ENCODE measurements around the gene PXDN. TPM values are rescaled to one million over a fixed set of nuclear protein-coding genes. Genes with fewer than 3 reads are reported as not detected.

Gene PXDN
- total RNA-seq, 1 experiment from 2014 or later, result 96.1 TPM

DNA sequence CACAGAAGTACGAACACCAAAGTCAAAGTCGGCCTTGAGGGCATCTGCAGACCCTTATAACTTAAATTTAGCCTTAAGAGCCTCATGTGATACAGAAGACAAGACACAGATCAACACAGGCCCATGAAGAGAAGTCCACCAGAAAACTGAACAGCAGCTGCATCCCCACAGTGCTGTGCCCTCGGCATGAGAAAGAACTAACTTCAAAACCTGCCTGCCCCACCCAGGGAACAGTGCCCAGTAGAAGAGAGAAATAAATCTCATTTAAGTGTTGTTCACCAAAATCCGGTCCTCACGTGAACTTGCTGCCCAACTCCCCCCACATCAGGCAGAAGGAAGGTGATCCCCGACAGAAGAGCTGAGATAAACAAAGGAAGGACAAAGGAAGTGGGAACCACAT, 73.7 kb downstream of the PXDN start:
- Mint-ChIP-seq H3K36me3 (ENCODE audit: insufficient read depth, unreplicated experiment) (peaks cover 92% of the 10 kb centered on the region), H3K4me1 (ENCODE audit: insufficient read depth, unreplicated experiment) (peaks cover 10% of the 10 kb centered on the region), H3K27ac (ENCODE audit: low read depth, unreplicated experiment) (no peak overlapping the region), H3K27me3 (ENCODE audit: insufficient read depth, unreplicated experiment) (no peaks in the 10 kb centered on the region), H3K4me3 (ENCODE audit: unreplicated experiment) (no peak overlapping the region), H3K9me3 (ENCODE audit: unreplicated experiment) (no peaks in the 10 kb centered on the region)
- intact Hi-C loops (cut with micrococcal nuclease), result no loop called here
- ChIA-PET POLR2A (interaction anchor here (0.6 to 0.8 kb wide), 3 partner anchors 19 to 1637 kb away, joined by 3 to 4 read pairs (median 3); no protein-coding TSS in a partner anchor), CTCF (interaction anchor here (0.7 to 3.3 kb wide), 7 partner anchors 23 to 99 kb away, joined by 3 to 30 read pairs (median 4); no protein-coding TSS in a partner anchor)
- no peak for DNase-seq (ENCODE audit: unreplicated experiment)
- no TSS peak for BruUV-seq (replicated peaks)
- TF ChIP-seq CTCF (IDR thresholded peaks at IDR 0.05; ENCODE audit: unreplicated experiment), result no peak

GRCh38 chr2:1665761-1666505, 78.4 kb downstream of the PXDN start:
- Mint-ChIP-seq H3K4me3 (ENCODE audit: unreplicated experiment) (no peak overlapping the region), H3K27ac (ENCODE audit: low read depth, unreplicated experiment) (no peak overlapping the region), H3K4me1 (ENCODE audit: insufficient read depth, unreplicated experiment) (no peaks in the 10 kb centered on the region), H3K27me3 (ENCODE audit: insufficient read depth, unreplicated experiment) (no peaks in the 10 kb centered on the region), H3K36me3 (ENCODE audit: insufficient read depth, unreplicated experiment) (peaks cover 95% of the 10 kb centered on the region), H3K9me3 (ENCODE audit: unreplicated experiment) (no peaks in the 10 kb centered on the region)
- ChIA-PET POLR2A (no interaction called here), CTCF (interaction anchor here (1.3 to 2.0 kb wide), 2 partner anchors 9 to 11 kb away, joined by 6 read pairs; no protein-coding TSS in a partner anchor)
- no peak for TF ChIP-seq CTCF (IDR thresholded peaks at IDR 0.05; ENCODE audit: unreplicated experiment)
- intact Hi-C loops (cut with micrococcal nuclease), result no loop called here
- BruUV-seq (replicated peaks), result no TSS peak
- DNase-seq (ENCODE audit: unreplicated experiment), result no peak

DNA sequence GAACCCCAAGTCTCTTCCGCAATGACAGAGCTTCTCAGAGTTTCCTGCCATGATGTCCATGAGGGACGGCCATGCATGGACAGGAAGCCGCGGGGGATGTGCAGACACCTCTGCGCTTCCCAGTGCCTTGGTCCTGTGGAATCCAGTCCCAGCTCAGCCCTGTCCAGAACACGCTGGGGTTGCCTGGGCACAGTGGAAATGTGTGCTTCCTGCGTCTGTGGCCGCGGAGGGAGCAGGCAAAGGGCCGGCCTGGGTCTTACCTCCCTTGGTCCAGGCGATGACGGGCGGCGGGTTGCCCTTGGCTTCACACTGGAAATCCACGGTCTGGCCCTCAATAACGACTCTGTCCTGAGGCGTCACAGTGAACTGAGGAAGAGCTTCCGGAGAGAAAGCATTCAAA, 79.6 kb downstream of the PXDN start:
- ChIA-PET POLR2A (no interaction called here), CTCF (interaction anchor here (0.7 to 2.0 kb wide), 4 partner anchors 10 to 22 kb away, joined by 3 to 6 read pairs (median 4); no protein-coding TSS in a partner anchor)
- no peak for DNase-seq (ENCODE audit: unreplicated experiment)
- Mint-ChIP-seq H3K9me3 (ENCODE audit: unreplicated experiment) (no peaks in the 10 kb centered on the region), H3K27me3 (ENCODE audit: insufficient read depth, unreplicated experiment) (no peaks in the 10 kb centered on the region), H3K4me1 (ENCODE audit: insufficient read depth, unreplicated experiment) (no peaks in the 10 kb centered on the region), H3K4me3 (ENCODE audit: unreplicated experiment) (no peak overlapping the region), H3K36me3 (ENCODE audit: insufficient read depth, unreplicated experiment) (peaks cover 95% of the 10 kb centered on the region), H3K27ac (ENCODE audit: low read depth, unreplicated experiment) (no peak overlapping the region)
- no TSS peak for BruUV-seq (replicated peaks)
- intact Hi-C loops (cut with micrococcal nuclease), result no loop called here
- no peak for TF ChIP-seq CTCF (IDR thresholded peaks at IDR 0.05; ENCODE audit: unreplicated experiment)

DNA sequence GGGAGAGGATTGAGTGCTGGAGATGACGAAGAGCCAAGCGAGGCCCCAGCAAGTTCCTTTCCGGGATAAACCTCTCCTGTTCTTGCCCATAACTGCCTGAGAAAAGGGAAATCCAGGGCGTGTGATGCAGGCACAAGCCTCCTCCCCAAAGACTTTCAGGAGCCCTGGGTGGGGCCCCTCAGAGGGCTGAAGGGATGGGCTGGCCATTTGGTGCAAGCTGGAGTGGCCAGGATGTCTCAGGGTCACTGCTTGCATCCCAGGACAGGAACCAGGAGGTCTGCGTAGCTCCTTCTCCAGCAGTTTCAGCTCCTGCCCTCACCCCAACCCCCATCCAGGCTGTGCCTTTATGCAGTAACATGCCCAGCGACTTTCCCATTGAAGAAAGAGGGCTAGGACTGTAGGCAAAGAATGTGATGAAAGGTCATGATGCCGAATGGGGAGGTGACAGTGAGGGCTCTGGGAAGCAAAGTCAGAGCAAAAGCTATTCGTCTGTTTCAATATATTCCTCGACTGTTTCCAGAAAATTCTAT, 80.2 kb downstream of the PXDN start:
- ChIA-PET POLR2A (no interaction called here), CTCF (interaction anchor here (0.6 to 1.1 kb wide), 3 partner anchors 12 to 151 kb away, joined by 3 read pairs; no protein-coding TSS in a partner anchor)
- TF ChIP-seq CTCF (IDR thresholded peaks at IDR 0.05; ENCODE audit: unreplicated experiment), result no peak
- BruUV-seq (replicated peaks), result no TSS peak
- no peak overlapping the region for H3K27ac Mint-ChIP-seq (ENCODE audit: low read depth, unreplicated experiment)
- peaks cover 95% of the 10 kb centered on the region for H3K36me3 Mint-ChIP-seq (ENCODE audit: insufficient read depth, unreplicated experiment)
- no peaks in the 10 kb centered on the region for H3K27me3 Mint-ChIP-seq (ENCODE audit: insufficient read depth, unreplicated experiment)
- no peak overlapping the region for H3K4me3 Mint-ChIP-seq (ENCODE audit: unreplicated experiment)
- DNase-seq (ENCODE audit: unreplicated experiment), result no peak
- intact Hi-C loops (cut with micrococcal nuclease), result no loop called here
- no peaks in the 10 kb centered on the region for H3K9me3 Mint-ChIP-seq (ENCODE audit: unreplicated experiment)
- no peaks in the 10 kb centered on the region for H3K4me1 Mint-ChIP-seq (ENCODE audit: insufficient read depth, unreplicated experiment)
